ENCODE data around the gene ANKDD1B.

- no peak for TF ChIP-seq REST (IDR thresholded peaks at IDR 0.05; ENCODE audit: low read depth)
- no peak for TF ChIP-seq RAD21 (IDR thresholded peaks at IDR 0.05; ENCODE audit: low read depth)
- no peak for TF ChIP-seq EP300 (IDR thresholded peaks at IDR 0.05; ENCODE audit: borderline replicate concordance)
- no peak for TF ChIP-seq TCF12 (IDR thresholded peaks at IDR 0.05; ENCODE audit: low read depth)
- TF ChIP-seq CEBPB (IDR thresholded peaks at IDR 0.05) = no peak
- TF ChIP-seq YY1 (IDR thresholded peaks at IDR 0.05; ENCODE audit: low read depth) = no peak
- TF ChIP-seq NFIC (IDR thresholded peaks at IDR 0.05) = no peak
- TF ChIP-seq TAF1 (IDR thresholded peaks at IDR 0.05; ENCODE audit: low read depth) = no peak
- no peak for TF ChIP-seq MAX (IDR thresholded peaks at IDR 0.05)
- TF ChIP-seq CREB1 (IDR thresholded peaks at IDR 0.05; ENCODE audit: low read depth) = no peak
- TF ChIP-seq FOXM1 (IDR thresholded peaks at IDR 0.05; ENCODE audit: borderline replicate concordance, low read depth) = no peak
- TF ChIP-seq EGR1 (IDR thresholded peaks at IDR 0.05) = no peak
Measured at GRCh38 chr5:75640395-75640794, 29.1 kb downstream of the ANKDD1B start.

Measured in Ishikawa (cell line).